ENCODE measurements around the gene PAK3. TPM values are rescaled to one million over a fixed set of nuclear protein-coding genes. Genes with fewer than 3 reads are reported as not detected.

PAK3 gene
- total and polyA plus RNA-seq, 2 of the 8 experiments (the other 6 are each of a cell fraction or from before 2014, with no cell fraction given) = 0.80 to 7.2 TPM

- TF ChIP-seq RNF2 (IDR thresholded peaks at IDR 0.05; ENCODE audit: borderline replicate concordance, low read depth, low read length, missing control alignments, poor library complexity, severe bottlenecking) = no peak
- TF ChIP-seq, protein P1, sequence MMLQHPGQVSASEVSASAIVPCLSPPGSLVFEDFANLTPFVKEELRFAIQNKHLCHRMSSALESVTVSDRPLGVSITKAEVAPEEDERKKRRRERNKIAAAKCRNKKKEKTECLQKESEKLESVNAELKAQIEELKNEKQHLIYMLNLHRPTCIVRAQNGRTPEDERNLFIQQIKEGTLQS (IDR thresholded peaks at IDR 0.05; ENCODE audit: insufficient read depth, low read depth, low read length) = no peak
- TF ChIP-seq CREB1 (IDR thresholded peaks at IDR 0.05) = no peak
- no peak for TF ChIP-seq TBP (IDR thresholded peaks at IDR 0.05; ENCODE audit: low read depth, low read length)
Observed at GRCh38 chrX:111101580-111101979, 5.6 kb downstream of the PAK3 start (continued).
